ENCODE data around the gene GNG4. TPM values are rescaled to one million over a fixed set of nuclear protein-coding genes. Genes with fewer than 3 reads are reported as not detected.
A peak's percentile ranks its signal among the peaks of the same experiment; 100 is the strongest.
"Not testable (repeated sequence)": the region's sequence is repeated elsewhere in the genome, so short reads cannot be mapped to it uniquely, and the experiment has no call there.

Gene GNG4
- total RNA-seq, 1 experiment from 2014 or later = 34.4 TPM

GRCh38 chr1:235648407-235648907, 1.1 kb downstream of the GNG4 start:
- peaks cover 0 to 8% (median 2%) of the 10 kb centered on the region in 3 experiments; a peak in 4 of 7 replicates for H3K36me3 Mint-ChIP-seq (ENCODE audit: insufficient read depth in 1 of 3, low read depth in 3 of 3)

GRCh38 chr1:235647537-235647936, 2.0 kb downstream of the GNG4 start:
- not testable (repeated sequence) for H3K79me2 ChIP-seq (ENCODE audit: insufficient read depth, low read length); H3K9me3 Mint-ChIP-seq; H3K23ac ChIP-seq (ENCODE audit: insufficient read length, low read depth, low read length); H3K9me3 ChIP-seq (ENCODE audit: control insufficient read depth, low read depth, low read length); H2BK15ac ChIP-seq (ENCODE audit: low read depth, low read length); H3K27ac ChIP-seq (ENCODE audit: insufficient read length, low read depth, low read length); H3K79me1 ChIP-seq (ENCODE audit: insufficient read depth, low read depth, low read length, poor library complexity, severe bottlenecking); H2BK120ac ChIP-seq (ENCODE audit: low read depth, low read length, poor library complexity, severe bottlenecking); H2AFZ ChIP-seq (ENCODE audit: low read length); H3K4me1 ChIP-seq (ENCODE audit: insufficient read depth, low read length); H2BK12ac ChIP-seq (ENCODE audit: insufficient read length, low read depth, low read length); H3K18ac ChIP-seq (ENCODE audit: insufficient read length, low read depth, low read length); DNase-seq; H3K27ac Mint-ChIP-seq; H2BK5ac ChIP-seq (ENCODE audit: insufficient read length, low read length); H3K27me3 ChIP-seq (ENCODE audit: insufficient read depth, low read length); H3K4me2 ChIP-seq (ENCODE audit: insufficient read depth, insufficient read length, low read length); H3T11ph ChIP-seq (ENCODE audit: low read length); H4K8ac ChIP-seq (replicated peaks; ENCODE audit: insufficient read length, low read depth, low read length); H3K9ac ChIP-seq (ENCODE audit: extremely low read depth, insufficient read length, low read length); H3K4ac ChIP-seq (ENCODE audit: low read depth, low read length); H4K5ac ChIP-seq (ENCODE audit: insufficient read length, low read depth, low read length); H3K36me3 Mint-ChIP-seq (ENCODE audit: insufficient read depth in 1 of 3, low read depth in 3 of 3); H2AK5ac ChIP-seq (ENCODE audit: insufficient read length, low read length); H2BK20ac ChIP-seq (ENCODE audit: low read depth, low read length, poor library complexity, severe bottlenecking); H3K14ac ChIP-seq (ENCODE audit: insufficient read depth, low read length); H4K20me1 ChIP-seq (ENCODE audit: control insufficient read depth, insufficient read depth, insufficient read length); H3K56ac ChIP-seq (ENCODE audit: insufficient read length, low read depth, low read length); H4K91ac ChIP-seq (ENCODE audit: insufficient read length, low read depth, low read length)
- Mint-ChIP-seq H3K4me1 (peaks cover 52 to 60% of the 10 kb centered on the region in 2 experiments), H3K27me3 (ENCODE audit: low read depth) (peaks cover 20% of the 10 kb centered on the region), H3K4me3 (peak overlapping the region in 1 of 2 experiments; percentile 31; a peak in 2 of 5 replicates)
- H3K23me2 ChIP-seq (ENCODE audit: insufficient read length, low read depth, low read length, poor library complexity, severe bottlenecking) = peaks cover 20% of the 10 kb centered on the region
- no CpG with 5 or more reads among the region's 12 CpGs for WGBS (ENCODE audit: extremely low coverage, insufficient read length, low lambda C conversion rate)

More at GRCh38 chr1:235648407-235648907, 1.1 kb downstream of the GNG4 start:
- peak overlapping the region; percentile 89 for H3K4me2 ChIP-seq (ENCODE audit: insufficient read depth, insufficient read length, low read length)
- peaks cover 43 to 51% of the 10 kb centered on the region in 2 experiments for H3K4me1 Mint-ChIP-seq
- no peak overlapping the region for H3K18ac ChIP-seq (ENCODE audit: insufficient read length, low read depth, low read length)
- peak overlapping the region; percentile 74 to 92 for H3K4me3 Mint-ChIP-seq
- H3K23me2 ChIP-seq (ENCODE audit: insufficient read length, low read depth, low read length, poor library complexity, severe bottlenecking) = peaks cover 20% of the 10 kb centered on the region
- H3K4ac ChIP-seq (ENCODE audit: low read depth, low read length) = no peak overlapping the region
- no peak overlapping the region for H3K56ac ChIP-seq (ENCODE audit: insufficient read length, low read depth, low read length)
- peak overlapping the region; percentile 76 for H3K9ac ChIP-seq (ENCODE audit: extremely low read depth, insufficient read length, low read length)
- peaks cover 3% of the 10 kb centered on the region; the same call in 1 of the 2 replicates for H3K4me1 ChIP-seq (ENCODE audit: insufficient read depth, low read length)
- H3K79me2 ChIP-seq (ENCODE audit: insufficient read depth, low read length) = peaks cover 5% of the 10 kb centered on the region; the same call in 1 of the 2 replicates
- no peak overlapping the region for H2BK20ac ChIP-seq (ENCODE audit: low read depth, low read length, poor library complexity, severe bottlenecking)
- H2AK5ac ChIP-seq (ENCODE audit: insufficient read length, low read length) = no peak overlapping the region
- H3K27ac ChIP-seq (ENCODE audit: insufficient read length, low read depth, low read length) = no peak overlapping the region
- no peak overlapping the region for H3K23ac ChIP-seq (ENCODE audit: insufficient read length, low read depth, low read length)
- no peaks in the 10 kb centered on the region for H3K9me3 ChIP-seq (ENCODE audit: control insufficient read depth, low read depth, low read length)
- no peak overlapping the region for H2BK12ac ChIP-seq (ENCODE audit: insufficient read length, low read depth, low read length)
- no peak overlapping the region for H2BK120ac ChIP-seq (ENCODE audit: low read depth, low read length, poor library complexity, severe bottlenecking)
- no peak overlapping the region for H2AFZ ChIP-seq (ENCODE audit: low read length)
- H2BK5ac ChIP-seq (ENCODE audit: insufficient read length, low read length) = no peak overlapping the region
- no peak overlapping the region for H3T11ph ChIP-seq (ENCODE audit: low read length)
- H4K91ac ChIP-seq (ENCODE audit: insufficient read length, low read depth, low read length) = no peak overlapping the region
- no peak overlapping the region for H4K8ac ChIP-seq (replicated peaks; ENCODE audit: insufficient read length, low read depth, low read length)
- no peak for DNase-seq
- no CpG with 5 or more reads among the region's 31 CpGs for WGBS (ENCODE audit: extremely low coverage, insufficient read length, low lambda C conversion rate)
- no peaks in the 10 kb centered on the region for H4K20me1 ChIP-seq (ENCODE audit: control insufficient read depth, insufficient read depth, insufficient read length)
- no peaks in the 10 kb centered on the region for H3K27me3 ChIP-seq (ENCODE audit: insufficient read depth, low read length)
- H3K14ac ChIP-seq (ENCODE audit: insufficient read depth, low read length) = peak overlapping the region; percentile 64; the same call in 1 of the 2 replicates
- TF ChIP-seq CTCF (conservative IDR thresholded peaks at IDR 0.05) = no peak
- H3K9me3 Mint-ChIP-seq = no peaks in the 10 kb centered on the region; a peak in 1 of 5 replicates
- H2BK15ac ChIP-seq (ENCODE audit: low read depth, low read length) = no peak overlapping the region
- no peak overlapping the region for H4K5ac ChIP-seq (ENCODE audit: insufficient read length, low read depth, low read length)
- no peaks in the 10 kb centered on the region for H3K79me1 ChIP-seq (ENCODE audit: insufficient read depth, low read depth, low read length, poor library complexity, severe bottlenecking)
- H3K27me3 Mint-ChIP-seq (ENCODE audit: low read depth) = peaks cover 26% of the 10 kb centered on the region
- H3K27ac Mint-ChIP-seq = no peak overlapping the region; a peak in 2 of 7 replicates
